H1 (cell line): Measurements from ENCODE around the gene SVEP1. TPM values are rescaled to one million over a fixed set of nuclear protein-coding genes. Genes with fewer than 3 reads are reported as not detected.

Experiments used
- KDM1A ChIP-seq: fragments of 200-600, 300-600 bp; sonication (generic); IDR thresholded peaks from 2 replicates; pipeline ENCODE4 v1.7.1; 2016; ENCODE audit warnings: mild to moderate bottlenecking, low read length, borderline replicate concordance
- NRF1 ChIP-seq: IDR thresholded peaks from 2 replicates; pipeline ENCODE4 v1.6.1; 2011; ENCODE audit warnings: mild to moderate bottlenecking, low read depth, low read length, improper control_type of control experiment
- RBBP5 ChIP-seq: IDR thresholded peaks from 2 replicates; pipeline ENCODE4 v1.7.1; 2012; ENCODE audit warnings: low read depth, mild to moderate bottlenecking, inconsistent platforms, low read length, moderate library complexity, borderline replicate concordance
- SAP30 ChIP-seq: fragments of 300-600 bp; sonication (generic); IDR thresholded peaks from 2 replicates; pipeline ENCODE4 v1.7.1; 2012; ENCODE audit warnings: low read length, moderate library complexity, mild to moderate bottlenecking, inconsistent platforms; ENCODE audit not compliant: insufficient read depth, insufficient replicate concordance
- USF2 ChIP-seq: IDR thresholded peaks from 2 replicates; pipeline ENCODE4 v1.6.1; 2011; ENCODE audit warnings: low read length, improper control_type of control experiment
- polyA plus RNA-seq, 7 experiments: library from polyadenylated mRNA; depleted of rRNA in 3 of 7; stranded (reverse) in 5 of 7; unstranded in 2 of 7; fragments of >200 nt in 5 of 7; fragments of 200-250 nt in 2 of 7; gene quantifications; 1 replicate in 5 of 7; 2 replicates in 1 of 7; 4 replicates in 1 of 7; pipeline versions ENCODE4 v1.2.1 to v1.2.3, GENCODE V29; 2011 to 2013; ENCODE audit warnings: missing spikeins in 2 of 7, mixed read lengths in 2 of 7
- total RNA-seq: library from RNA; stranded (reverse); fragmentation: NEBNext Ultra II Directional; extraction: Animal tissue kit (Norgen Biotek cat#: 25700); gene quantifications from 2 replicates; pipeline ENCODE4 v1.2.1, GENCODE V29; 2021

Gene SVEP1
- total and polyA plus RNA-seq, 2 of the 8 experiments (the other 6 are each of a cell fraction or from before 2014, with no cell fraction given), result 0.11 to 0.37 TPM

- TF ChIP-seq USF2 (no peak), NRF1 (no peak), KDM1A (no peak), SAP30 (no peak), RBBP5 (no peak)
Measured at GRCh38 chr9:110541950-110542349, 37.6 kb downstream of the SVEP1 start (continued).
